Measurements from ENCODE around the gene MCF2. TPM values are rescaled to one million over a fixed set of nuclear protein-coding genes. Genes with fewer than 3 reads are reported as not detected.

MCF2 gene
- total and polyA plus RNA-seq, 5 donors = 0.11 to 0.44 (median 0.25) TPM; not detected in 1

DNA sequence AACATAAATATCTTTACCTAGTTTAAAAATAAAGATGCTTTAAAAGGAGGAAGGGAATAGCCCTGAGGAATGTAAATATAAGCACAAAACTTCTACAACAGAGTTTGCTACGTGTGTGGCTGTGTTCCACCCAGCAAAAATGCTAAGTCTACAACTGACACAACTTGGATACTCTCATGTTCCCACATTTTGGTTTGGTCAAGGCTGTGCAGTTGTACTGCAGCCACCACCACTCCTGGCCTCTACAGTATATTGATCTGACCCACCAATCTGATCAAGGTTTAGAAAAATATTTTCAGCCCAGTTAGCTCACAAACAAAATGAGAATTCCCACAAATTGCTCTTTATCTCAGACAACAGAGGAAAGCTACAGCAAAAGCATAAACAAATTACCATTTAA is 165.3 kb downstream of the MCF2 start:
- no peaks in the 10 kb centered on the region for H3K27me3 ChIP-seq (ENCODE audit: control insufficient read depth, insufficient read depth)
- H3K4me1 ChIP-seq (ENCODE audit: control insufficient read depth, insufficient read depth, low read length) = no peaks in the 10 kb centered on the region
- no peak overlapping the region for H3K27ac ChIP-seq (ENCODE audit: low read length)
- no peak for ATAC-seq
- intact Hi-C loops (cut with DNase I) = no loop called here
- 81% methylated on average over 1 of the region's 1 CpG for WGBS
- no peaks in the 10 kb centered on the region for H3K9me3 ChIP-seq (ENCODE audit: control insufficient read depth, low read length)
- H3K4me3 ChIP-seq (ENCODE audit: low read length) = no peak overlapping the region
- no peak for DNase-seq

DNA sequence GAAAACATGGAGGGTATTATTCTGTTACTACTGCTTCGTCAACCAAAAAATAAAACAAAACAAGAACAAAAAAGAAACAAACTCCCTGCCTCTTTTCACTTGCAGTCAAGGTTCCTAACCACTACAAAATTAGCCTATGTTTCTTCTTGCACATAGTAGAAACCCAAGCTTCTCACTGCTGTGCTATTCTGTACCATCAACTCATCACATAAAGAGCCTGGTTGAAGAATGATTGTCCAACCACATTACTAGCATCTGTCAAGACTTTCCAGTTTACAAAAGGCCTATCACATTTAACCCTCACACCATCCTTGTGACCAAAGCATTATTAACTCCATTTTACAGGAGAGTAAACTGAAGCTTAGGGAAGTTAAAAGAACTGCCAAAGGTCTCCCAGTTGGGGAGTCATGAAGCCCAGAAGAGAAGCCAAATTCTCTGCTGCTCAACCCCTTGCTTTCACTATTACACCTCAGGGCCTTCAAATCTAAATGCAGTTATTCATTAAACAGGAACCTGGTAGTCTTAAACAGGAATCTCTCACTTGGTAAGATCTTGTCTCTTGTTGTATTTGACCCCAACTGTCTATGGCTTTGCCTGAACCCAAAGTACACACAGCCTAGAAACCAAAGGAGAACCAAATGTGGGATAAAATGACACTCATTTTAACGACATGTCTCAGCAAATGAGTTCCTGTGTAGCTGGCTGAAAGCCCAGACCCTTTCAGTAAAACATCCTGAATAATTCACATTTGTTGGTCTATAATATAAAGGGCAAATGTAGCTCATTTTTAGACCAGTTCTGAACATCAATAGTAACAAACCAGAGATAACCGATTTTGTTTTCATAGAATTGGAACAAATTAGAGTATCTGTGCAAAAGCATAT is 168.8 kb downstream of the MCF2 start:
- H3K9me3 ChIP-seq (ENCODE audit: control insufficient read depth, low read length) = no peaks in the 10 kb centered on the region
- no peak overlapping the region for H3K27ac ChIP-seq (ENCODE audit: low read length)
- WGBS = 52% methylated on average over 3 of the region's 3 CpGs
- ATAC-seq (no peak), DNase-seq (no peak)
- H3K4me1 ChIP-seq (ENCODE audit: control insufficient read depth, insufficient read depth, low read length) = no peaks in the 10 kb centered on the region
- intact Hi-C loops (cut with DNase I) = no loop called here
- no peaks in the 10 kb centered on the region for H3K27me3 ChIP-seq (ENCODE audit: control insufficient read depth, insufficient read depth)
- no peak overlapping the region for H3K4me3 ChIP-seq (ENCODE audit: low read length)

DNA sequence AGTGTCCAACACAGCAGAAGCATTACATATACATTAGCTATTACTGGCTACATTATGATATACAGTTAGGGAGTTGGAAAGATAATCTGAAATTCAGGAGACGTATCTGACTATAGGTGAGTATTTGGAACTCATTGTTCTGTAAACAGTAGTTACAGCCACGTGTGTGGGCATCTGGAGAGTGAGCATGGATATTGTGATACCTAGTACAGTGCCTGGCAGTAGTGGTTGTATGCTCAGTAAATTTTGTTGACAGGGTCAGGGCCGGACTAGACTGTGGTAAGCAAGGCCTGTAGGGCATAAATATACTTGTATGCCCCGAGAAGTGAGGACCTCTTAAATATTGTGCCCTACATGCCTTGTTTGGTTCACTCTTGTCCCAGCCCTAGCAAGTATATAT is 174.5 kb downstream of the MCF2 start:
- no peak for ATAC-seq
- no peak for DNase-seq
- Histone ChIP-seq H3K9me3 (ENCODE audit: control insufficient read depth, low read length) (no peaks in the 10 kb centered on the region), H3K4me1 (ENCODE audit: control insufficient read depth, insufficient read depth, low read length) (no peaks in the 10 kb centered on the region), H3K27me3 (ENCODE audit: control insufficient read depth, insufficient read depth) (no peaks in the 10 kb centered on the region), H3K4me3 (ENCODE audit: low read length) (no peak overlapping the region), H3K27ac (ENCODE audit: low read length) (no peak overlapping the region)
- intact Hi-C loops (cut with DNase I) = no loop called here
- WGBS = 80% methylated on average over 4 of the region's 4 CpGs

DNA sequence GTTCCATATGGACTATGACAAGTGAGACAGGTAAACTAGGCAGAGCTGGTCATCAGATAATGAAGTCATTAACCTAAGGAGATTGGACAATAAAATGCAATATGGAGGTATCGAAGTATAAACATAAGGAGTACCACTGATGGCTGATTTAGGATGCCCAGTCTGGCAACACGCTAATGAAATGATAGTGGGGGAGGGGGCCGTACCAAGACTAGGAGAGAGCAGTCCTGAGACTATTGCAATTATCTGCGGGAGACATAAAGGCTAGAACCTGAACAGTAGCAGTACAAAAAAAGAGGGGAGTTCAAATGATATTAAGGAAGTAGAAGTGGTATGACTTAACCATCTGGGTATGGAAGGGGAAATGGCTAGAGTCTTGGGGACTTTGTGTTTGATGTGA is 175.1 kb downstream of the MCF2 start:
- WGBS = 86% methylated on average over 4 of the region's 4 CpGs
- Histone ChIP-seq H3K4me3 (ENCODE audit: low read length) (no peak overlapping the region), H3K27ac (ENCODE audit: low read length) (no peak overlapping the region), H3K27me3 (ENCODE audit: control insufficient read depth, insufficient read depth) (no peaks in the 10 kb centered on the region), H3K4me1 (ENCODE audit: control insufficient read depth, insufficient read depth, low read length) (no peaks in the 10 kb centered on the region), H3K9me3 (ENCODE audit: control insufficient read depth, low read length) (no peaks in the 10 kb centered on the region)
- DNase-seq (no peak), ATAC-seq (no peak)
- intact Hi-C loops (cut with DNase I) = no loop called here

Other genes starting within 250 kb of the MCF2 start
- not detected for gene F9, start 177.4 kb downstream of the MCF2 start, total RNA-seq
- not detected for gene F9, start 177.4 kb downstream of the MCF2 start, polyA plus RNA-seq
- 1 to 10 TPM; 5.2 to 8.7 (median 5.6) TPM for gene ATP11C, start 224.9 kb upstream of the MCF2 start, total RNA-seq
- 2.7 TPM for gene ATP11C, start 224.9 kb upstream of the MCF2 start, polyA plus RNA-seq